ENCODE results near the gene METTL9.

The METTL9 gene

GRCh38 chr16:21639493-21639892 lies 40.1 kb downstream of the METTL9 start:
- no peak for TF ChIP-seq ISL1 (CRISPR knock-in tag; IDR thresholded peaks at IDR 0.05)
- no peak for TF ChIP-seq SNAI2 (CRISPR knock-in tag; IDR thresholded peaks at IDR 0.05)
- no peak for TF ChIP-seq GLIS3 (CRISPR knock-in tag; IDR thresholded peaks at IDR 0.05)
- no peak for TF ChIP-seq TSHZ2 (CRISPR knock-in tag; IDR thresholded peaks at IDR 0.05)
- no peak for TF ChIP-seq ARNTL (CRISPR knock-in tag; IDR thresholded peaks at IDR 0.05; ENCODE audit: borderline replicate concordance, low read depth)
- TF ChIP-seq TCF4 (CRISPR knock-in tag; IDR thresholded peaks at IDR 0.05; ENCODE audit: borderline replicate concordance) = no peak
- no peak for TF ChIP-seq POU6F1 (CRISPR knock-in tag; IDR thresholded peaks at IDR 0.05; ENCODE audit: borderline replicate concordance, low read depth)
- no peak for TF ChIP-seq ZC3H10 (CRISPR knock-in tag; IDR thresholded peaks at IDR 0.05)
- no peak for TF ChIP-seq BACH2 (CRISPR knock-in tag; IDR thresholded peaks at IDR 0.05; ENCODE audit: borderline replicate concordance)
- no peak for TF ChIP-seq PATZ1 (CRISPR knock-in tag; IDR thresholded peaks at IDR 0.05; ENCODE audit: borderline replicate concordance)
- ATAC-seq = no peak

- TF ChIP-seq ZNF565 (CRISPR knock-in tag; conservative IDR thresholded peaks at IDR 0.05; ENCODE audit: low read depth) (no peak), OSR1 (CRISPR knock-in tag; IDR thresholded peaks at IDR 0.05) (no peak), ESRRG (CRISPR knock-in tag; IDR thresholded peaks at IDR 0.05) (no peak), TSHZ2 (CRISPR knock-in tag; IDR thresholded peaks at IDR 0.05) (no peak), TCF4 (CRISPR knock-in tag; IDR thresholded peaks at IDR 0.05; ENCODE audit: borderline replicate concordance) (no peak), SNAI2 (CRISPR knock-in tag; IDR thresholded peaks at IDR 0.05) (no peak)
- ATAC-seq = no peak
Measured at GRCh38 chr16:21641916-21642315, 42.5 kb downstream of the METTL9 start.

- no peak for ATAC-seq
- TF ChIP-seq PATZ1 (CRISPR knock-in tag; IDR thresholded peaks at IDR 0.05; ENCODE audit: borderline replicate concordance) = no peak
- TF ChIP-seq POU6F1 (CRISPR knock-in tag; IDR thresholded peaks at IDR 0.05; ENCODE audit: borderline replicate concordance, low read depth) = no peak
- no peak for TF ChIP-seq ZFP30 (CRISPR knock-in tag; IDR thresholded peaks at IDR 0.05)
- TF ChIP-seq BACH2 (CRISPR knock-in tag; IDR thresholded peaks at IDR 0.05; ENCODE audit: borderline replicate concordance) = no peak
- no peak for TF ChIP-seq GLIS3 (CRISPR knock-in tag; IDR thresholded peaks at IDR 0.05)
- no peak for TF ChIP-seq PPARA (CRISPR knock-in tag; IDR thresholded peaks at IDR 0.05; ENCODE audit: borderline replicate concordance)
- TF ChIP-seq OSR1 (CRISPR knock-in tag; IDR thresholded peaks at IDR 0.05) = no peak
- no peak for TF ChIP-seq ARNTL (CRISPR knock-in tag; IDR thresholded peaks at IDR 0.05; ENCODE audit: borderline replicate concordance, low read depth)
- TF ChIP-seq ZC3H10 (CRISPR knock-in tag; IDR thresholded peaks at IDR 0.05) = no peak
- no peak for TF ChIP-seq ZNF8 (CRISPR knock-in tag; IDR thresholded peaks at IDR 0.05)
- TF ChIP-seq TOX (CRISPR knock-in tag; IDR thresholded peaks at IDR 0.05; ENCODE audit: borderline replicate concordance) = no peak
- TF ChIP-seq CREB5 (CRISPR knock-in tag; IDR thresholded peaks at IDR 0.05; ENCODE audit: low read depth) = no peak
- TF ChIP-seq ZFP3 (CRISPR knock-in tag; IDR thresholded peaks at IDR 0.05) = no peak
- TF ChIP-seq CSDC2 (CRISPR knock-in tag; IDR thresholded peaks at IDR 0.05) = no peak
- no peak for TF ChIP-seq CSRNP3 (CRISPR knock-in tag; IDR thresholded peaks at IDR 0.05)
- no peak for TF ChIP-seq ISL1 (CRISPR knock-in tag; IDR thresholded peaks at IDR 0.05)
- no peak for TF ChIP-seq ESRRG (CRISPR knock-in tag; IDR thresholded peaks at IDR 0.05)
Measured at GRCh38 chr16:21642861-21643260, 43.5 kb downstream of the METTL9 start.

Data from SK-N-SH treated with all-trans-retinoic acid at 6 μM for 48 hours (cell line).